GM23248 (cell line): ENCODE measurements around the gene GCN1.

Source experiments
- EZH2 ChIP-seq: fragments of 200-600 bp; sonication (generic); IDR thresholded peaks from 2 replicates; pipeline ENCODE4 v1.6.1; 2018; ENCODE audit warnings: antibody characterized with exemption, mild to moderate bottlenecking; ENCODE audit not compliant: insufficient read depth, poor library complexity, severe bottlenecking
- EZH2phosphoT487 ChIP-seq: fragments of 200-600 bp; sonication (generic); IDR thresholded peaks from 2 replicates; pipeline ENCODE4 v1.6.1; 2018; ENCODE audit warnings: antibody characterized with exemption, moderate library complexity, mild to moderate bottlenecking, low read depth; ENCODE audit not compliant: insufficient read depth

DNA sequence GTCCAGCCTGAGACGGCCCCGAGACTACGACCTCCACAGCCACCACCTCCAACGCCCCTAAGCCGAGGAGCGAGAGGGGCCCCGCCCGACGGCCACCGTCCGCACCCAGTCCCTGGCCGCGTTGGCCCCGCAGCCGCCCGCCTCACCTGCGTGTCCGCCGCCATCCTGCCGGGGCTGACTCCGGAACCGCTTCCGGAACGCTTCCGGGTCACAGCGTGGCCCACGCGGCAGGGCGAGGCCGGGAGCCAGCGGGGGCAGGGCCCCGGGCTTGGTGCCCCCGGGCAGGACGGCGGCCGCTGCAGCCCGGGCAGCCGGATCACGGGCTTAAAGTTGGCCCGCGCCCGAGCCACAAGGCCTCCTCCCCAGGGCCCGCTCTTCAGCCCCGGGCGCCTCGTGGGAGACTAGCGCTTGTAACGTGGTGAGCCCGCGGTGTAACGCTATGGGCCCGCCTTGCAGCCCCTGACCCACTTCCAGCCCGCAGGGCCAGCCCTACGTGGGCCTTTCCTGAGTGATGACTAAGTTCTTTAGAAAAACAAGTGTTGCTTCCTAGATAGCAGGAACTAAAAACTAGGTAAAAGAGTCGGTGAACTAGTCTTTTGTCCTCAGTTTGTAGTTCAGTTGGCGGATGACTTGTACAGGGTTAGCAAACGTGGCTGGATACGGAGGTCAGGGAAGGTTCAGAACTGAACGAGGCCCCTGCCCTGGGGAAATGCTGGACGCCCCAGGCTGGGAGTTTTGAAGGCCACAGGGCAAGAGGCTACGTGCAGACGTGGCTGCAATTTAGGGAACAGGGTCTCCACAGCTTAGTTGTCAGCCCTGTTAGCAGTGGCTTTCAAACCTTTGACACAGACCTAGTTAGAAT is at the start of gene GCN1:
- TF ChIP-seq EZH2phosphoT487: no peak
- no peak for TF ChIP-seq EZH2
